Activated naive CD8-positive, alpha-beta T cell treated with anti-CD3 and anti-CD28 coated beads, Interleukin-2, amount 10 ng/mL, durations not matched to agents 7 days and 5 days (primary cell): ENCODE measurements around the gene ITGB2. TPM values are rescaled to one million over a fixed set of nuclear protein-coding genes. Genes with fewer than 3 reads are reported as not detected.

Source experiments
- ATAC-seq: fragments of 150-1000 bp; cut with Tn5 transposase; one replicate; pipeline ENCODE4 v1.10.0; 2021; ENCODE audit warnings: low read depth, moderate library complexity
- POLR2A ChIA-PET: fragments of 350-600 bp; sonication (Branson Sonifier 250); formaldehyde crosslinking; loops from one replicate; lab custom pipeline; 2021; ENCODE audit warnings: antibody characterized with exemption; lab: Charles Lee
- DNase-seq: peaks from one replicate; pipeline ENCODE4 v3.0.0; 2021
- H3K27ac Mint-ChIP-seq: one replicate; pipeline ENCODE4 v1.8.0; 2022; ENCODE audit warnings: mild to moderate bottlenecking, mixed read lengths
- H3K27me3 Mint-ChIP-seq: one replicate; pipeline ENCODE4 v1.8.0; 2022; ENCODE audit warnings: mild to moderate bottlenecking, moderate library complexity, mixed read lengths
- H3K36me3 Mint-ChIP-seq: one replicate; pipeline ENCODE4 v1.8.0; 2021; ENCODE audit warnings: mild to moderate bottlenecking, mixed read lengths
- H3K4me1 Mint-ChIP-seq: one replicate; pipeline ENCODE4 v1.8.0; 2021; ENCODE audit warnings: mixed read lengths
- H3K4me3 Mint-ChIP-seq: one replicate; pipeline ENCODE4 v1.8.0; 2022; ENCODE audit warnings: mild to moderate bottlenecking, moderate library complexity, mixed read lengths
- H3K9me3 Mint-ChIP-seq: one replicate; pipeline ENCODE4 v1.8.0; 2021; ENCODE audit warnings: mixed read lengths
- total RNA-seq, 2 experiments: library from RNA; stranded (reverse); gene quantifications; one replicate each; pipeline ENCODE4 v1.2.3, GENCODE V29; 2021

Gene ITGB2
- total RNA-seq, 2 experiments from 2014 or later: 416 to 452 TPM

DNA sequence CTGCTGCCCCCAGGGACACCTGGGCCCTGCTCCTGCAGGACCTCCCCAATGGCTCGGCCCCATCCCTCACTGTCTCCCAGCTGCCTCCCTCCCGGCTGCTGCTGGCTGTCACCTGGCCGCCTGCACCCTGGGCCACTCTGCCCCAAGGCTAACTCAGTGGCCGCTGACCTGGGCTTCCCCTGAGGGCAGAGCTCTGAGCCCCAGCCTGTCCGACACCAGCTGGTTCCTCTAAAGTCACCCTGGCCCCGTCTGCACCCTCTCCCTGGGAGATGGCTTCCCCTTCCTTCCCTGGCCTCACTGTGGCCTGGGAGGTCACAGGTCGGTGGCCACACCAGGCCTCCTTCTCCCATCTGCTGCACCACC lies 15.0 kb downstream of the ITGB2 start:
- POLR2A ChIA-PET: interaction anchor here (0.7 kb wide), 1 partner anchor 8 kb away, joined by 3 read pairs; no protein-coding TSS in a partner anchor
- no peak overlapping the region for H3K27ac Mint-ChIP-seq
- H3K27me3 Mint-ChIP-seq: no peaks in the 10 kb centered on the region
- peaks cover 42% of the 10 kb centered on the region for H3K36me3 Mint-ChIP-seq
- no peak for ATAC-seq
- H3K9me3 Mint-ChIP-seq: no peaks in the 10 kb centered on the region
- DNase-seq: no peak
- peaks cover 17% of the 10 kb centered on the region for H3K4me1 Mint-ChIP-seq
- H3K4me3 Mint-ChIP-seq: no peak overlapping the region

DNA sequence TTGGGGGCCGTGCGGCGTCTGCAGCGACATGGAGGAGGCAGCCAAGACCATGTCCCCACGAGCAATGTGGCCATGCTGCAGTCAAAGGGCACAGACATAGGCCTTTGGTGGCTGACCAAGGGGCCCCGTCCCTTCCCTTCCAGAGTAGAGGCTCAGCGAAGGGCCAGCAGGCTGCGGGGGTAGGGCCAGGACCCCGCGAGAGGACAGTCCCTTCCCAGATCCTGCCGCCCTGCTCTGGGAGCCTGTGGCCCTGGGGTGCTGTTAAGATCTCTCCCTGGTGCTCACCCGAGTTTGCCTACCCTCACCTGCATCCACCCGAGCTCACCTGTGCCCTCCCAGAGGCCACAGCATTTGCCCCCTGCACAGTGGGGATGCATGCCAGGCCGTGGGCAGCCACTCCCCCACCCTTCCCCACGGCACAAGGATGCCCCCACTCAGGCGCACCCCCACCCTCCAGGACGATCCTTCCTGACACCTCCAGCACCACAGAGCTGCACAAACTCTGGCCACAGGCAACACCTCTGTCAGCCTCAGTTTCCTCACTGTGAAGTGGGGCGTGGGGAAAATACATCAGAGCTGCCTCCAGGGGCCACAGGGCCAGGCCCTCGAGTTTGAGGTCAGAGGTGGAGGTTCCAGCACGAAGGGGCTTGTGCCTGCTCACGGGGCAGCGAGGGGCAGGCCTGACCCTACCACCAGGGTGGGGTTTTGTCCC lies 15.5 kb downstream of the ITGB2 start:
- Mint-ChIP-seq H3K27me3 (no peaks in the 10 kb centered on the region), H3K36me3 (peaks cover 44% of the 10 kb centered on the region)
- ATAC-seq: no peak

DNA sequence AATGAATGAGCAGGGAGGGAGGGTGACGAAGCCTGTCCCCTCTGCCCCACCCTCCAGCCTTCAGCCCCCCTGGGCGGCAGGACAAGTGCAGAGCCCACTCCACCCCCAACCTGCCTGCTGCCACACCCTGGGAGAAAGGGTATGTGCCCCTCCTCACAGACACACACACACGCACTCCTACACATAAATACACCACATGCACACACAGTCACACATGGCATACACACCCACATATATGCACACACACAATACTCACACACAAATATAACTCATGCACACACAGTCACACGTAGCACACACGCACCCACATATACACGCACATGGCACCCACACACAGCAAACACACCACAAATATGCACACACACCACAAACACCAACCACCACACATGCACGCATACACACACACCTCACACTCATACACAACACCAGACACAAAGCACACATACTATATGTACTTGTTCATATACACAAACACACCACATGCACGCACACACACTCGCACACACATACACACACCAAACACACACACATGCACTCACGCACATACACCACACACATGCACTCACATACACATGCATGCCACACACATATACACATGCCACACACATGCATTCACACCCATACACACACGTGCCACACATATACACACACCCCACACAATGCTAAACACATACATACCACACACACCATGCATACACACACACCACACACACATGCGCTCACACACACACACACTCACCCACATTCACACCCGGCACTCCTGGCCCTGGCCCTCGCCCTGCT lies 16.4 kb downstream of the ITGB2 start:
- Mint-ChIP-seq H3K27me3 (no peaks in the 10 kb centered on the region), H3K4me1 (peaks cover 13% of the 10 kb centered on the region), H3K4me3 (no peak overlapping the region), H3K27ac (peak overlapping the region; percentile 57), H3K36me3 (peaks cover 44% of the 10 kb centered on the region), H3K9me3 (no peaks in the 10 kb centered on the region)
- POLR2A ChIA-PET: no interaction called here
- ATAC-seq (no peak), DNase-seq (no peak)

More for the DNA sequence above, 15.5 kb downstream of the ITGB2 start:
- H3K4me3 Mint-ChIP-seq: no peak overlapping the region
- no peak for DNase-seq
- no peak overlapping the region for H3K27ac Mint-ChIP-seq
- H3K4me1 Mint-ChIP-seq: peaks cover 17% of the 10 kb centered on the region
- H3K9me3 Mint-ChIP-seq: no peaks in the 10 kb centered on the region
- POLR2A ChIA-PET: interaction anchor here (0.7 kb wide), 1 partner anchor 8 kb away, joined by 3 read pairs; no protein-coding TSS in a partner anchor

DNA sequence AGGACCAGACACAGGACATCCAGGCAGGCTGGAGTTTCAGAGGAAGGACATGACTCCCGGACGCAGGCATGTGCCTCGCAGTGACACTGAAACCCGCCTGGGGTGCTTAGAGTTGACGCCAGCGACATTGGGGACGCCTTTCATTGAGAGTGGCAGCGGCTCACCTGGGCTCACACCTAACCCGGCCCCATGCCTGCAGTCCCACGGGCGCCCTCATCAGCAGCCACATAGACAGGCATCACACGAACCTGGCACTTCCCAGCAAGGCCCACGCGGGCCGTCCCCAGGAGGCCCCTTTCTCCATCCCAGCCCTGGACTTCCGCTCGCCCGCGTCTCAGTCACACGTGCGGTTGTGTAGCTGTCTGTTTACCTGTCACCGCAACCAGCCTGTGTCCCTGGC lies 17.0 kb downstream of the ITGB2 start:
- ATAC-seq: no peak

DNA sequence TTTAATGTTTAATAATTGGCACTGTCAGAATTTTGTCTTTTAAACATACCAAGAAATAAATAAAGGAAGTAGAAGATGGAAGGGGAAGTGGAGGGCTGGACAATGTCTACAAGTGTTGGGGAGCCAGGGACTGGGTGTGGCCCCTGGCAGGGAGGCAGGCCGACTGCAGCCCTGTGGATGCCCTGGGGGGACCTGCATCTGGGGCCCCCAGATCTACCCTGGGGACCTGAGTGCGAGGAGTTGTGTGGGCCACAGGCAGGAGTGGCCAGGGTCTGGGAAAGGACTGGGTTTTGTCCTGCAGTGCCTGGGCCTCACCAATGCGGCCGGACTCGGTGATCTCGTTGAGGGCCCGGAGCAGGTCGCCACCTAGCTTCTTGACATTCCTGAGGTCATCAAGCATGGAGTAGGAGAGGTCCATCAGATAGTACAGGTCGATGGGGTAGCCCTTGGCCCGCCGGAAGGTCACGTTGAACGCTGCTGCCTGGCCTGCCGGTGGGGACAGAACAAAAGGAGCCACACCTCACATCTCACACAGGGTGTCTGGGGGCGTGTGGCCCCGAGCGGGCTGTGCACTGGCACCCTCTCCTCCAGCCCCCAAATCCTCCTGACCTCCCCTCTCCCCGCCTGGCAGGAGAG lies 17.5 kb downstream of the ITGB2 start:
- H3K27ac Mint-ChIP-seq: no peak overlapping the region
- no peaks in the 10 kb centered on the region for H3K27me3 Mint-ChIP-seq
- DNase-seq (no peak), ATAC-seq (no peak)
- POLR2A ChIA-PET: no interaction called here
- H3K4me1 Mint-ChIP-seq: peaks cover 8% of the 10 kb centered on the region
- no peak overlapping the region for H3K4me3 Mint-ChIP-seq
- peaks cover 42% of the 10 kb centered on the region for H3K36me3 Mint-ChIP-seq
- no peaks in the 10 kb centered on the region for H3K9me3 Mint-ChIP-seq

More for the DNA sequence above, 17.0 kb downstream of the ITGB2 start:
- no peak for DNase-seq
- H3K27me3 Mint-ChIP-seq: no peaks in the 10 kb centered on the region
- H3K4me3 Mint-ChIP-seq: no peak overlapping the region
- POLR2A ChIA-PET: no interaction called here
- H3K4me1 Mint-ChIP-seq: peaks cover 11% of the 10 kb centered on the region
- H3K9me3 Mint-ChIP-seq: no peaks in the 10 kb centered on the region
- H3K36me3 Mint-ChIP-seq: peaks cover 41% of the 10 kb centered on the region
- H3K27ac Mint-ChIP-seq: no peak overlapping the region

DNA sequence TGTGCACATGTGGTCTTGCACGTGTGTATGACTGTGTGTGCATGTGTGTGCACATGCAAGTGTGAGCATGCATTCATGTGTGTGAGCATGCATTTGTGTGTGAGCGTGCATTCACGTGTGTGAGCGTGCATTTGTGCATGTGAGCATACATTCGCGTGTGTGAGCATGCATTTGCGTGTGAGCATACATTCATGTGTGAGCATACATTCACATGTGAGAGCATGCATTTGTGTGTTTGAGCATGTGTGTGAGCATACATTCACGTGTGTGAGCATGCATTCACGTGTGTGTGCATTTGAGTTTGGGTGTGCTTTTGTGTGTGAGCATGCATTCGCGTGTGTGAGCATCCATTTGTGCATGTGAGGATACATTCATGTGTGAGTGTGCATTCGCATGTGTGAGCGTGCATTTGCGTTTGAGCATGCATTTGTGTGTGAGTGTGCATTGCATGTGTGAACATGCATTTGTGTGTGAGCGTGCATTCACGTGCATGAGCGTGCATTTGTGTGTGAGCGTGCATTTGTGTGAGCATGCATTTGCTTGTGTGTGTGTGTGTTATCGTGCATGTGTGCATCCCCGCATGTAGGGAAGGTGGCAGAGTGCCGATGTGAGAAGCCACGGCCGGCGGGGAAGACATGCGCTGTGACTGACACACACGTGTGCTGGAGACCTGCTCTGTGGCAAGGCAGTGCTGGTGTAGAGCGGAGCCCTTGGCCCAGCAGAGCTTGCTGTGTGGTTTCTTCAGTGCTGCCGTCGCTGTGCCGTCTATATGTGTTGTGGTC lies 18.2 kb downstream of the ITGB2 start:
- peaks cover 42% of the 10 kb centered on the region for H3K36me3 Mint-ChIP-seq
- H3K9me3 Mint-ChIP-seq: no peaks in the 10 kb centered on the region
- no peak overlapping the region for H3K4me3 Mint-ChIP-seq

DNA sequence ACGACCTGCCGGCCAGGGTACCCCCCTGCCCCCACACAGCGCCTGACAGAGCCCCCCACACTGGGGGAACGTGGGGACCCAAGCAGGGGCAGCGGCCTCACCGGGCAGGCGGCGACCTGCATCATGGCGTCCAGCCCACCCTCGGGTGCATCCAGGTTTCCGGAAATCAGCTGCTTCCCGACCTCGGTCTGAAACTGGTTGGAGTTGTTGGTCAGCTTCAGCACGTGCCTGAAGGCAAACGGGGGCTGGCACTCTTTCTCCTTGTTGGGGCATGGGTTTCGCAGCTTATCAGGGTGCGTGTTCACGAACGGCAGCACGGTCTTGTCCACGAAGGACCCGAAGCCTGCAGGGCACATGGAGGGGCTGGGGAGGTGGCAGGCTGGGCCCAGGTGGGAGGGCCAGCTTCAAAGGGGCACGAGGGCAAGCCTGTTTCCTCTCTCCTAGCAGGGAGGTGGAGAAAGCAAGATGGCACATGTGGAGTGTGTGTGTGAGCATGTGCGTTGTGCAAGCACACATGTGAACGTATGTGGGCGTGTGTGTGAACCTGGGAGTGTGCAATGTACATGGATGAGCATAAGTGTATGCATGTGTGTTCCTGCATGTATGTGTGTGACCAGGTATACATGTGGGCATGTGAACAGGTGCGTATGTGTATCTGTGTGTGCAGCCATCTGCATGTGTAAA lies 19.2 kb downstream of the ITGB2 start:
- Mint-ChIP-seq H3K27me3 (no peaks in the 10 kb centered on the region), H3K4me1 (peaks cover 8% of the 10 kb centered on the region), H3K27ac (no peak overlapping the region), H3K36me3 (peaks cover 42% of the 10 kb centered on the region), H3K9me3 (no peaks in the 10 kb centered on the region), H3K4me3 (no peak overlapping the region)
- POLR2A ChIA-PET: no interaction called here
- ATAC-seq: no peak
- DNase-seq: no peak

More for the DNA sequence above, 18.2 kb downstream of the ITGB2 start:
- ATAC-seq (no peak), DNase-seq (no peak)
- POLR2A ChIA-PET: no interaction called here
- Mint-ChIP-seq H3K27me3 (no peaks in the 10 kb centered on the region), H3K4me1 (peaks cover 8% of the 10 kb centered on the region), H3K27ac (no peak overlapping the region)

DNA sequence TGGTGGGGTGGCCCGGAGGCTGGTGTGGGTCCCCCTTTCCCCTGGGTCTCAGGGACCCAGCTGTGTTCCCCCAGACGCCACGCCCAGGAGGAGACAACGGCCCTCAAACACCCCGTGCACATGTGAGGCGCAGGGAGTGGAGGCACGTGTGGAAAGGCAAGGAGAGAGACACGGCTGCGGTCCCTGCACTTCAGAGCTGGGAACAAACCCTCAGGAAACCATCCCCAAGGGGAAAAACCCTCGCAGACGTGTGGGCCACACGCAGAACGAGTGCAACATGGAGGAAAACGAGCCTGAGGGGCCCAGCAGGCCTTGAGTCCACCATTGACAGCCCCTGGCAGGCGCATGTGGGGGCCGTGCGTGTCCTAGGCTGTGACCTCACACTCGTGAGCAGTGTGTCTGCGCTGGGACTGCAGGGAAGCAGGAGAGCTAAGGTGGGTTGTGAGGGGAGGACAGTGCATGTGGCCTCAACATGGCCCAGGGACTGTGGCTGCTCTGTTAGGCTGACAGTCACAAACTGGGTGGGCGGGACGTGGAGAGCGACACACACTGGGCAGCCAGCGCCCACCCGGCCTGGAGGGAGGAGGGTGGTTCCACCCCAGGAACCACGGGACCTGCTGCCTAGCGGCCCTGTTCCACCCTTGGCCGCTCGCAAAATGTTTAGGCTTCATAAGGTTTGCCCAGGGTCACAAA lies 20.0 kb downstream of the ITGB2 start:
- no peak overlapping the region for H3K4me3 Mint-ChIP-seq
- no peaks in the 10 kb centered on the region for H3K9me3 Mint-ChIP-seq
- H3K27ac Mint-ChIP-seq: no peak overlapping the region
- no peaks in the 10 kb centered on the region for H3K27me3 Mint-ChIP-seq
- ATAC-seq (no peak), DNase-seq (no peak)
- H3K4me1 Mint-ChIP-seq: peaks cover 7% of the 10 kb centered on the region
- peaks cover 40% of the 10 kb centered on the region for H3K36me3 Mint-ChIP-seq
- POLR2A ChIA-PET: no interaction called here

DNA sequence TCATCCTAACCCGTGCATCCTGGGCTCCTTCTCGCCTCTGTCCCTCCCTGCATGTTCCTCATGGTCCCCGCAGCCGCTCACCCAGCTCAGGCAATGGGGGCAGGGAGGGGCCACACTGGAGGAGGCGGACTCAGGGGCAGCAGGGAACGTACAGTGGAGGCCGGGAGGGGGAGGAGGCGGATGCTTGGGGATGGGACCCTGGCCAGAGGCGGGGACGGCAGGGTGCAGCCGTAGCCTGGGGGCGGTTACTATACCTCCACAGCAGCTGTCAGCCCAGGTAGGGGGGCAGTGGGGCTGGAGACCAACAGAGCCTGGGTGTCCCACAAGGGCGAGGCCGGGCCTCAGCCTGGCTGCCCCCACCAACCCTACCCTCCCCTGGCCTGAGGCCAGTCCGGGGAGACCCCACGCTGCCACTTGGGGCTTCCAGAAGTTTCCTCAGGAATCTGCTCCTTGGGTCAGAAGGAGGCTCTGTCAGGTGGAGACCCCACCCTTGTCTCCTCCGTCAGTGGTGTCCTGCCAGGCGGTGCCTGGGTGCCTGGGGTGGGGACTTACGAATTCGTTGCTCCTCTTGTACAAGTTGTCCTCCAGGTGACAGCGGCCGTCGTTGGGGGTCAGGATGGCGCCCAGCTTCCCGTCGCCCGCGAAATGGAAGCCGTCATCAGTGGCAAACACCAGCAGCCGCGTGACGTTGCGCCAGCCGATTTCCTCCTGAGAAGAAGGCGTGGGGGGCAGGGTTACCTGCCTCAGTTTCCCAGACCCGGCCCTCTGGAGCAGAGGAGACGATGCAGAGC lies 20.7 kb downstream of the ITGB2 start:
- no peak overlapping the region for H3K27ac Mint-ChIP-seq
- H3K4me3 Mint-ChIP-seq: no peak overlapping the region
- no peak for ATAC-seq
- no peaks in the 10 kb centered on the region for H3K27me3 Mint-ChIP-seq
- peaks cover 7% of the 10 kb centered on the region for H3K4me1 Mint-ChIP-seq
- H3K36me3 Mint-ChIP-seq: peaks cover 42% of the 10 kb centered on the region
- DNase-seq: no peak
- POLR2A ChIA-PET: interaction anchor here (1.4 kb wide), 1 partner anchor 32 kb away, joined by 3 read pairs; no protein-coding TSS in a partner anchor
- H3K9me3 Mint-ChIP-seq: no peaks in the 10 kb centered on the region

DNA sequence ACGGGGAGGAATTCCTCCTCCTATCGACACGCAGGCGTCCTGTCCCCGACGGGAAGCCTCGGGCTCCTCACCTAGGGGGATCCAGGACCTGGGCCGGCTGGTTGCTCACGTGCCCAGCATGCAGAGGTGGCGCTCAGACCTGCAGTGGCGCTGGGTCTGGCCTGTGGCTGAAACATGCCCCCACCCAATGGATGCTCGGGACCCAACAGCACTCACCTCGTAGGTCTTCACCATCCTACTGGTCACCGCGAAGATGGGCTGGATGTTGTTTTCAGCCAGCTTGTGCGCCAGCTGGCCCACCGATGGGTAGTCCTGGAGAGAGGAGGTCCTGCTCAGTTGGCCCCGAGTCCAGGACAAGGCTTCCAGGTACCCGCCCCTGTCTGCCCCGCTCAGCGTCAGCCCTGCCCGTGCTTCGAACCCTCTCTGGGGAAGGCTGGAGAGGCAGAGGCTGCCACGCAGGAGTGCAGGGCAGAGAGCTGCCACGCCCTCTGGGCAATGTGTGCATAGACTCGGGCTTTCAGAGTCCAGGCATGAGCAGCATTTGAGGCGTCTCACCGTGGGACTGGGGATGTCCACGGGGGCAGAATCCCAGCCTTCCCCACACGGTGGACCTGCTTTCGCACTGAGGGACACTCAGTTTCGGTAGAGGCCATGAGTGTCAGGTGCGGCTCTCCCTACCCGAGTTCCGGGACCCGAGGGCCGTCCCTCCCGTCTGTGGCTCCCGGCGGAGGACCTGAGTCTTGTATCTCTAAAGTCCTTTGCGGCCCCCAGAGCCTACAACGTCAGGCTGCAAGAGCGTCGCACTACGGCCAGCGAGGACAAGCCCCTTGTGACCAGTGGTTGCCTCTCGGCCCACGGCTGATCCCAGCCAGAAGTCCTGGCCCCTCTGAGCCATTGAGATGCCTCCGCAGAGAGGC lies 21.6 kb downstream of the ITGB2 start:
- H3K36me3 Mint-ChIP-seq: peaks cover 36% of the 10 kb centered on the region
- no peak overlapping the region for H3K27ac Mint-ChIP-seq
- H3K27me3 Mint-ChIP-seq: no peaks in the 10 kb centered on the region
- no peak for ATAC-seq
- DNase-seq: no peak
- no peaks in the 10 kb centered on the region for H3K9me3 Mint-ChIP-seq
- peaks cover 1% of the 10 kb centered on the region for H3K4me1 Mint-ChIP-seq
- H3K4me3 Mint-ChIP-seq: no peak overlapping the region
- POLR2A ChIA-PET: interaction anchor here (0.6 to 1.4 kb wide), 2 partner anchors 20 to 33 kb away, joined by 3 read pairs; no protein-coding TSS in a partner anchor
